SU-DHL-6 (cell line): Measurements from ENCODE around the gene RAB11B.

Source experiments
- H2AFZ ChIP-seq: fragments of 200-600 bp; sonication (generic); 2 replicates; pipeline ENCODE4 v1.6.1; 2014; ENCODE audit warnings: low read depth, mild to moderate bottlenecking, moderate library complexity, mixed read lengths, antibody characterized with exemption, low read length; ENCODE audit not compliant: severe bottlenecking
- H3F3A ChIP-seq: fragments of 200-600 bp; shearing (Covaris generic); 2 replicates; pipeline ENCODE4 v1.6.0; 2016; ENCODE audit warnings: antibody characterized with exemption, mild to moderate bottlenecking; ENCODE audit not compliant: insufficient read depth
- H3K27ac ChIP-seq: fragments of 200-600 bp; sonication (generic); 2 replicates; pipeline ENCODE4 v1.5.1; 2016; ENCODE audit warnings: low read depth, mild to moderate bottlenecking, low read length, moderate library complexity, mixed read lengths
- H3K27me3 ChIP-seq: fragments of 200-600 bp; sonication (generic), shearing (Covaris generic); 2 replicates; pipeline ENCODE4 v1.6.0; 2014; ENCODE audit warnings: mild to moderate bottlenecking, low read length
- H3K36me3 ChIP-seq: fragments of 200-600 bp; sonication (generic); 2 replicates; pipeline ENCODE4 v1.6.1; 2014; ENCODE audit warnings: mild to moderate bottlenecking, low read length, mixed read lengths
- H3K4me2 ChIP-seq: fragments of 300-600, 200-600 bp; shearing (Covaris generic), sonication (generic); 2 replicates; pipeline ENCODE4 v1.6.0; 2014; ENCODE audit warnings: low read length, low read depth, mild to moderate bottlenecking; ENCODE audit not compliant: poor library complexity, severe bottlenecking
- H3K4me3 ChIP-seq: fragments of 200-600 bp; sonication (generic); 2 replicates; pipeline ENCODE4 v1.5.1; 2014; ENCODE audit warnings: antibody characterized with exemption, low read length, mild to moderate bottlenecking, mixed read lengths; ENCODE audit not compliant: insufficient read depth, poor library complexity, severe bottlenecking
- H3K79me2 ChIP-seq: fragments of 200-600 bp; sonication (generic); 2 replicates; pipeline ENCODE4 v1.6.1; 2014; ENCODE audit warnings: mild to moderate bottlenecking, low read length, moderate library complexity; ENCODE audit not compliant: insufficient read depth
- H3K9ac ChIP-seq: fragments of 200-600 bp; sonication (generic); 2 replicates; pipeline ENCODE4 v1.7.0; 2014; ENCODE audit warnings: mild to moderate bottlenecking, low read length
- H3K9me2 ChIP-seq: fragments of 200-600 bp; sonication (generic); replicated peaks from 2 replicates; pipeline ENCODE4 v1.6.1; 2014; ENCODE audit warnings: low read length; ENCODE audit not compliant: insufficient read depth
- H3K9me3 ChIP-seq: fragments of 200-600 bp; sonication (generic); 2 replicates; pipeline ENCODE4 v1.6.1; 2014; ENCODE audit warnings: low read length, mixed read lengths; ENCODE audit not compliant: insufficient read depth
- H4K20me1 ChIP-seq: fragments of 200-600 bp; sonication (generic); 2 replicates; pipeline ENCODE4 v1.6.1; 2014; ENCODE audit warnings: low read depth, mild to moderate bottlenecking, antibody characterized with exemption, low read length, moderate library complexity, mixed read lengths
- CTCF ChIP-seq: fragments of 200-600 bp; sonication (generic); IDR thresholded peaks from one replicate; pipeline ENCODE4 v1.5.1; 2017; ENCODE audit warnings: antibody characterized with exemption, mild to moderate bottlenecking, low read length, moderate library complexity; ENCODE audit not compliant: insufficient read depth, poor library complexity, severe bottlenecking
- EZH2phosphoT487 ChIP-seq: fragments of 200-600 bp; sonication (generic), shearing (Covaris generic); conservative IDR thresholded peaks from 2 replicates; pipeline ENCODE4 v1.6.1; 2018; ENCODE audit warnings: mild to moderate bottlenecking, antibody characterized with exemption, low read length, moderate library complexity, mixed read lengths

Gene RAB11B

GRCh38 chr19:8370176-8371010 is 19.8 kb upstream of the RAB11B start:
- Histone ChIP-seq H3K27ac (no peak overlapping the region), H3K9me2 (no peaks in the 10 kb centered on the region), H3K27me3 (no peaks in the 10 kb centered on the region), H3K9me3 (no peaks in the 10 kb centered on the region), H3F3A (no peaks in the 10 kb centered on the region), H3K9ac (no peak overlapping the region), H3K4me2 (no peak overlapping the region), H2AFZ (no peak overlapping the region), H4K20me1 (no peaks in the 10 kb centered on the region), H3K79me2 (no peaks in the 10 kb centered on the region), H3K4me3 (no peak overlapping the region), H3K36me3 (no peaks in the 10 kb centered on the region)
- TF ChIP-seq EZH2phosphoT487 = no peak
- no peak for TF ChIP-seq CTCF

GRCh38 chr19:8371011-8371804 is 19.0 kb upstream of the RAB11B start:
- H3K4me3 ChIP-seq = no peak overlapping the region
- H3K9me3 ChIP-seq = no peaks in the 10 kb centered on the region
- H3K4me2 ChIP-seq = no peak overlapping the region

More at GRCh38 chr19:8371011-8371804, 19.0 kb upstream of the RAB11B start:
- TF ChIP-seq EZH2phosphoT487 (no peak), CTCF (no peak)
- Histone ChIP-seq H3K9ac (no peak overlapping the region), H3K79me2 (no peaks in the 10 kb centered on the region), H3K36me3 (no peaks in the 10 kb centered on the region), H4K20me1 (no peaks in the 10 kb centered on the region), H2AFZ (no peak overlapping the region), H3K9me2 (no peaks in the 10 kb centered on the region), H3F3A (no peaks in the 10 kb centered on the region), H3K27me3 (no peaks in the 10 kb centered on the region), H3K27ac (no peak overlapping the region)
